SK-MEL-5 (cell line): ENCODE results near the gene VSTM2B. TPM values are rescaled to one million over a fixed set of nuclear protein-coding genes. Genes with fewer than 3 reads are reported as not detected.

Experiments used
- DNase-seq: peaks from one replicate; pipeline ENCODE4 v3.0.0-alpha.2; 2016; ENCODE audit warnings: low read depth, low spot score
- in situ Hi-C: cut with HindIII; loops from 2 replicates; pipeline ENCODE4 v1.10.0; 2016; ENCODE audit warnings: low sequenced_read_pairs, high pct_unique_total_duplicates, low pct_unique_long_range_greater_than_20kb
- total RNA-seq: library from RNA; depleted of rRNA; stranded (reverse); fragments of >200 nt; shearing (Covaris generic); gene quantifications from 2 replicates; pipeline ENCODE4 v1.2.3, GENCODE V29; 2014

The VSTM2B gene
- total RNA-seq, 1 experiment from 2014 or later, result not detected

- in situ Hi-C loops, result no loop called here
- DNase-seq, result no peak
These were observed 622 bp upstream of the VSTM2B start for GRCh38 chr19:29524912-29525831.

DNA sequence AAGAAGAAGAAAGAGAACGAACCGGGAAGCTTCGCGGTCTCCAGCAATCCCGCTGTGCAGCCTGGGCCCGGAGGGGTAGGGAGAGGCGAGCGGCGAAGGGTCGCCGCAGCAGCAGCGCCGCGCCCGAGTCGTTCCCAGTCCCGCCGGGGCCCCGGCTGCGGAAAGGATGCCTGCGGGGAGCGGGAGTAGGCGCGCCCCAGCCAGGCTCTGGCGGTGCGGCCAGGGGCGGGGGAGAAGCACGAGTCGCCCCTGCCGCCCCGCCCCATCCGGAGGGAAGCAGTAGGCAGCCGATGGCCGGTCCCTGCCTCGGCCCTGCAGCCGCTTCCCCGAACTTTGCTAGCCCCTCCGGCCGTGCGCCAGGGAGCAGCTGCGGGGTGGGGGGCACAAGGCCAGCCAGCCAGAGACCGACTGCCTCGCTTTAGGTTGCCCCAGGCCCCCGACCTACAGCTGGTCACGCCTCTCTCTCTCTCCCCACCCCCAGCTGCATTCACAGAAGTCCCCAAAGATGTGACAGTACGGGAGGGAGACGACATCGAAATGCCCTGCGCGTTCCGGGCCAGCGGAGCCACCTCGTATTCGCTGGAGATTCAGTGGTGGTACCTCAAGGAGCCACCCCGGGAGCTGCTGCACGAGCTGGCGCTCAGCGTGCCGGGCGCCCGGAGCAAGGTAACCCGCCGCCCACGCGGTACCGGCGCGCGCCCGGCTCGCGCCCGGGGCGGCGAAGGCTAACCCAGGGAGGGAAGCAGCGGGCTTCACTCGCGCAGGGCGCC is 1.1 kb downstream of the VSTM2B start:
- DNase-seq, result no peak
- in situ Hi-C loops, result no loop called here

DNA sequence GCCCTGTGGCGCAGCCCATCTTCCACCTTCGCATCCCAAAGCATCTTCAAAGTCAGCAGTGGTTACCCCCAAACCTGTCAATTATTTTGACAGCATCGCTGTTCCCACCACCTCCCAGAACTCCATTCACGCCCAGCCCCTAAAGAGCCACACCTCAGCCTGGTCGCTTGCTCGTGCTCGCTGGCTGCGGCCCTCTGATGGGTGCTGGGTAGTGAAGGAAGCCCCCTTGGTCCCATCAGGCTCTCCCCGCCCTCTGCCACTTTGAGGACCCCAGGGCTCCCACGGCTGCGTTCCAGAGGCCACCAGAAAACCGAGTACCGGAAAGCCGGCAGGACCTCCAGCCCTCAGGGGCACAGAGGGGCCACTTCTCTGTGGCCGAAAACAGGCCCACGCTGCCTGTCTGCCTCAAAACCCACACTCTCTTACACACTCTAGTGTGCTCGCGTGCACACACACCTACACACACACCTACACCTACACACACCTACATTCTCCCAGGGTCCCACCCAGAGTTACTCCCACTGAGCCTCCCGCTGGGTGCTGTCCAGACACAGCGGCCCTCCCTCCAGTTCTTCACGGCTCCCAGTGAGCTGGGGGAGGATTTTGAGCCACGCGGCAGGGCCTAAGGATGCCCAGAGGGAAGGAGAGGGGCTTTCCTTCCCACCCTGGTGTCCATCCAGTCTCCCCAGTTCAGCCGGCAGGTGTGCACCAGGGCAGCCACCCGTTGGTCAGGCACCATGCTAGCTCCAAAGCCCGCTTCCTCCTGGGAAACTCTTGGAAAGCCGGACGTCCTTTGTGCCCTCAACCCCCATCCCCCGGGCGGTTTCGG is 1.9 kb downstream of the VSTM2B start:
- in situ Hi-C loops, result no loop called here
- DNase-seq, result peak; percentile 8

DNA sequence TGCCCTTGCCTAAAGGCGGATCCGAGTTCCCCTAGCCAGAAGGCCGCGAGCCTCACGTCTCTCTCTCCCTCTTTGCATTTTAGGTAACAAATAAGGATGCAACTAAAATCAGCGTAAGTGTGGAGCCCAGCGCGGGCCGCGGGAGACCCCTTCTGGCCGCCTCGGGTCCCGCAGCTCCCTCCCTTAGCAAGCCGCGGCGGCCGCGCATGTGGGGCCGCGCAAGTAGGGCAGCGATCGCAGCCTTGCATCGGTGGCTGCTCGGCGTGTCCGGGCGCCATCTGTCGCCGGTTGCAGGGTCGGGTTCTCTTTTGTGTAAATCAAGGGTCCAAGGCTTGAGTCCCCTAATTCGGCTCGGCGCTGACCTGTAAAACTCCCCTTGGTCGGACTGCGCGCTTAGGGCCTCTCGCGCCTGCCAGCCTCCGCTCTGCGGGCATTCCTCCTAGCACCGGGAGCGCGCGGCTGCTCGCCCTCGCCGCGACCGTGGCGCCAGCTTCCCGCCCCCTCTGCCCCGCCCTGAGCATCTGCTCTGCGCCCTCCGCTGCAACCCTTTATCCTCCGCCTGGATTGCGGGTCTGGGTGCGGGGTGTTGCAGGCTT is 2.7 kb downstream of the VSTM2B start:
- peak; percentile 68 for DNase-seq
- in situ Hi-C loops, result no loop called here

- DNase-seq, result no peak
- in situ Hi-C loops, result no loop called here
These were observed 3.3 kb downstream of the VSTM2B start for GRCh38 chr19:29528946-29529645.

DNA sequence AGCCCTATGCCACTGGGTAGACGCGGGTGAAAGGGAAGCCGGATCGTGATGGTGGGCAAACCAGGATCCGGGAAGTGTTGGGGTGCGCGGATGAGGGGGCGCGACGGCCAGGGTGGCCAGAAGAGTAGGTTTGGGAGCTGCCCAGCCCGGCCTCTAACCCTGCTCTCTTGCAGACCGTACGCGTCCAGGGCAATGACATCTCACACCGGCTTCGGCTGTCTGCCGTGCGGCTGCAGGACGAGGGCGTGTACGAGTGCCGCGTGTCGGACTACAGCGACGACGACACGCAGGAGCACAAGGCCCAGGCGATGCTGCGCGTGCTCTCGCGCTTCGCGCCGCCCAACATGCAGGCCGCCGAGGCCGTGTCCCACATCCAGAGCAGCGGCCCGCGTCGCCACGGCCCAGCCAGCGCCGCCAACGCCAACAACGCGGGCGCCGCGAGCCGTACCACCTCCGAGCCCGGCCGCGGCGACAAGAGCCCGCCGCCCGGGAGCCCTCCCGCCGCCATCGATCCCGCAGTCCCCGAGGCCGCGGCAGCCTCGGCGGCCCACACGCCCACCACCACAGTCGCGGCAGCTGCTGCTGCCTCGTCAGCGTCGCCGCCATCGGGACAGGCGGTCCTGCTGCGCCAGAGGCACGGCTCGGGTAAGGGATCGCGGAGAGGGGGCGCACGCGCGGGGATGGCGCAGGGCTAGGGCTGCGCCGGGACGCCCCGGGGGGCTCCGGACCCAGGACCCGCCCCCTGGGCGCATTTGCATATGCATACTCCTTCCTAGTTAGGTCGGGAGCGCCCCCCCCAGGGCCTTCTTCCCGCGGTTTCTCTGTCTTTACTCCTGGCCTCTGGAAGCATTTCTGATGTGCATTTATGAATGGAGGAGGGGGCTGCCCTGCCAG is 4.1 kb downstream of the VSTM2B start:
- DNase-seq, result no peak
- in situ Hi-C loops, result no loop called here

DNA sequence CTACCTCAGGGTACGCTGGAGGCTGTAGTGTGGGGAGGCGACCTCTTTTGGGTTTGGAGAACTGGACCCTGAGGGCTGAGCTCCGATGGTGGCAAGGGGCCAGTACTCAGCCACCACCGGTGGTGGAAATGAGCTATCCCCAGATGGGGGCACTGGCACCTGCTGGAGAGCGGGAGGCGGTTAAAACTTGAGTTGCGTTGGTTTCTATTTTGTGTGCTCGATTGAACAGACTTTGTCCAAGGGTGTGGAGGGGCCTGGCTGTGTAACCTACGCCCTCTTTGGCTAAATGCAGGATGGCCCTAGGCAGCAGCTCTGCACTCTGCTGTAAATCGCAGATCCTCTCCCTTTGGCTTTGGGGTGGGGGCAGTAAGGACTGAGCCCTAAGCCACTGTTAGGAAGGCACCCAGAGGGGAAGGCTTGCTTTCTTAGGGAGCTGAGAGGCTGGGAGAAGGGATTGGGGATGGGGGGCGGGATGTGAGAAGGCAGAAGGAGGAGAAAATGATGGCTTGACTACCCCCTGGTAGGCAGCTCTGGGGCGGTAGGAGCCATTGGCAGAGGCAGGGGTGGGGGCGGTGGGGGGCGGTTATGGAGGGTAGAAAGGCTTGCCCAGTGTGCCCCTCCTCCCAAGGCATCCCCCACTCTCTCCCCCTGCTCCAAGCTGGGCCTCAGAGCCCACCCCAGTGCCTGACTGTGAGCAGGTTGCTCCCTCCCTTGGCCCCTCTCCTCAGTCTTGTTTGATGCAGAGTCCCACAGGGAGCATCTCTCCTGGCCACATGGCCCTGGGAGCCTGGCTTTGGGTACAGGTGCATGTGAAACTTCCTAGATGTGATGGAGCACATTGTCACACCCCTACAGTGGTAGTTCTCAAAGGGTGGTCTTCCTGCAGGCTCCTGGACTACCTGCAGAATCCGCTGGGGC is 5.0 kb downstream of the VSTM2B start:
- no peak for DNase-seq
- in situ Hi-C loops, result no loop called here

GRCh38 chr19:29531458-29532025 is 5.7 kb downstream of the VSTM2B start:
- no peak for DNase-seq
- in situ Hi-C loops, result no loop called here

GRCh38 chr19:29532097-29532496 is 6.3 kb downstream of the VSTM2B start:
- in situ Hi-C loops, result no loop called here
- peak; percentile 11 for DNase-seq

DNA sequence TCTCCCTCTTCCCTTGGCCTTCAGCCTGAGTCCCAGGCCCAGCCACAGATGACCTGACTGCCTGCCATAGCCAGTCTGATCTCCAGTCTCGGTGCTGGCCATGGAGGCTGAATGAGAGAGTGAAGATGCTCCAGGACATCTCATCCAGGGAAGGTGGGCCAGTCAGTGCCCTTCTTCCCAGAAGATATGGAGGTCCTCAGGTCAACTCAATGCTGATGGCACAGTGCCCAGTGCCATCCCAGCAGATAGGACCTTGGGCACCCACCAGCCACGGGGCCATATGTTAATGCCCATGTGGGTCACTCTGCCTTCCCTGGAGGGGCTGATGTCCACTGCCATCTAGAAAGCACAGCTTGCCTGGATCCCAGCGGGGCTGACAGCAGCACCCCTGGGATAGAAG is 7.2 kb downstream of the VSTM2B start:
- no peak for DNase-seq
- in situ Hi-C loops, result no loop called here

DNA sequence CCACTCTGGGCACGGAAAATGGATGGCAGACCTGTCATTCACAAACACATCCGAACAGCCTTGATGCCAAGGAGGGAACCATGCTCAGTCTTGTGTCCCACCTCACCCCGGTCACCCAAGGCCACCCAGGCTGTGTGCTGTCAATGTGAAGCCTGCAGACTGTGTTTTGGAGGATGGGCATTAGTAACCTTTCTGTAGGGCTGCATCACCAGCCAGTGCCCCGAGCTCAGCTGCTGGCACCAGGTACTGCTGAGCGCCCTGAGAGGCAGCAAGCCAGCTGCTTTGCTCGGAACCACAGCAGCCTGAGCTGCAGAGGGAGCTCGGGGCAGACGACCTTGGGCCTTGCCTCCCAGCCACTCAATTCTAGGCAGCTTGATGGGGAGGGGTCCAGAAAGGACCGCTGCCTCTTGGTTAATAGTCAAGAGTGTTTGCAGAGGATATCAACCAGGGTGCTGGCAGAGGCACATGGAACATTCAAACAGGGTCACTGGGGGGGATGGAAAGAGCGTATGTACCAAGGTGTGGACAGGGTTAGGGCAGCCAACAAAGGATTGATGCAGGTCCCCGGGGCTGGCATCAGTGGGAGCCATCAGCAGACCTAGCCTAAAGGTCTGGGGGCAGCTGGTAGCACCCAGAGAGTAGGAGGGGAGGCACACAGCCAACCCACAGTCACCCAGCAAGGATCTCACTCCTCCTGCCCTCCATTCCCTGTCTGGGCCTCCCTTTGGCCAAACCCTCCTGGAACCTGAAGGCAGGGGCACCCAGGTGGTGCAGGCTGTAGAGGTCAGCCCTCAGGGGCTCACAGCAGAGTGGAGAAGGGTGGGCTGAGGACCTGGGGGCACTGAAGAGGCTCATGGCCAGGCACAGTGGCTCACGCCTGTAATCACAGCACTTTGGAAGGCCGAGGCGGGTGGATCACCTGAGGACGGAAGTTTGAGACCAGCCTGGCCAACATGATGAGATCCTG is 8.1 kb downstream of the VSTM2B start:
- DNase-seq, result no peak
- in situ Hi-C loops, result no loop called here

DNA sequence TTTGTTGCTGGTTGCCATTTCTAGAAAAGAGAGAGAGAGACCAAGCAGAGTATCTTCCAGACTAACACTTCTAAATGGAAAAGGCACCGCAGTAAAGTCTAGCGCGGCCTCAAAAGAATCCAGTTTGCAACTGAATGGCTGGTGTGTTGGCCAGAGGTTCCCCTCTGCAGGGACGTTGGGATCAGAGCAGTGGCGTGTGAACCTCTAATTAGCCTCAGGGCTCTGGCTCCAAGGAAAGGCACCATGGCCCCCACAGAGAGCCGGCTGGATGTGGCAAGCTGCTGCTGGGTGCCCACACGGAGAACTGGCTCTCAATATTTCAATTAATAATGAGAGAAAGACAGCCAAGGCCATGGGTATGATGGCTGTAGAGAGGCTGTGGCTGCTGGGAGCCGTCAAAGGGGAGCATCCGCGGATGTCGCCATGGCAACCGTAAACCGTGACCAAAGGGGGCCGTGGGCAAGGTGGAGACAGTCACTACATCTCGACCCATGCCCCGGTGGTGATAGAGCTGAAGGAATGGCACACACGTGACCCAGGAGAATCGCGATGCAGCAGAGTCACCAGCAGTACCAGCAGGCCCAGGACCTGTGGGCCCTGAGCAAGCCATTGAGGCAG is 9.5 kb downstream of the VSTM2B start:
- in situ Hi-C loops, result no loop called here
- DNase-seq, result no peak

GRCh38 chr19:29535984-29536508 is 10.3 kb downstream of the VSTM2B start:
- in situ Hi-C loops, result no loop called here
- DNase-seq, result no peak
